Measurements from ENCODE around the gene ZNF787.

DNA sequence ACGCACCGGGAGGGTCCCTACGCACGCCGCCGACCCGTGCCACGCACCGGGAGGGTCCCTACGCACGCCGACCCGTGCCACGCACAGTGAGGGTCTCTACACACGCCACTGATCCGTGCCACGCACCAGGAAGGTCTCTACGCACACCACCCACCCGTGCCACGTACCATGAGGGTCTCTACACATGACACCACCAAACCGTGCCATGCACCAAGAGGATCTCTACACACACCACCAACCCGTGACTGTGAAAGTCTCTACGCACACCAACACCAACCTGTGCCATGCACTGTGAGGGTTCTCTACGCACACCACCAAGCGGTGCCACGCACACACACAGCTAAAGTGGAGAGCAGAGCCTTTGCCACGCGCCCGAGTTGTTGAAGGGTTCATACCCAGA lies 16.7 kb downstream of the ZNF787 start:
- TF ChIP-seq CTCF (conservative IDR thresholded peaks at IDR 0.05; ENCODE audit: low read depth, low read length) (no peak), POLR2A (IDR thresholded peaks at IDR 0.05; ENCODE audit: low read depth, low read length) (no peak), RAD21 (IDR thresholded peaks at IDR 0.05; ENCODE audit: low read length) (no peak), BHLHE40 (IDR thresholded peaks at IDR 0.05; ENCODE audit: low read depth, low read length) (no peak), RFX5 (IDR thresholded peaks at IDR 0.05; ENCODE audit: low read depth, low read length) (no peak), CEBPB (IDR thresholded peaks at IDR 0.05; ENCODE audit: low read depth, low read length) (no peak), SMC3 (IDR thresholded peaks at IDR 0.05; ENCODE audit: low read depth, low read length) (no peak), MAFK (IDR thresholded peaks at IDR 0.05; ENCODE audit: low read depth, low read length) (no peak), CHD1 (IDR thresholded peaks at IDR 0.05; ENCODE audit: low read depth, low read length) (no peak), RCOR1 (IDR thresholded peaks at IDR 0.05; ENCODE audit: insufficient replicate concordance, low read length) (no peak), FOS (IDR thresholded peaks at IDR 0.05; ENCODE audit: low read depth, low read length) (no peak), MXI1 (IDR thresholded peaks at IDR 0.05; ENCODE audit: borderline replicate concordance, low read depth, low read length) (no peak)
- TF ChIP-seq, protein P1, sequence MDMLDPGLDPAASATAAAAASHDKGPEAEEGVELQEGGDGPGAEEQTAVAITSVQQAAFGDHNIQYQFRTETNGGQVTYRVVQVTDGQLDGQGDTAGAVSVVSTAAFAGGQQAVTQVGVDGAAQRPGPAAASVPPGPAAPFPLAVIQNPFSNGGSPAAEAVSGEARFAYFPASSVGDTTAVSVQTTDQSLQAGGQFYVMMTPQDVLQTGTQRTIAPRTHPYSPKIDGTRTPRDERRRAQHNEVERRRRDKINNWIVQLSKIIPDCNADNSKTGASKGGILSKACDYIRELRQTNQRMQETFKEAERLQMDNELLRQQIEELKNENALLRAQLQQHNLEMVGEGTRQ (IDR thresholded peaks at IDR 0.05; ENCODE audit: low read depth, low read length): no peak

All from IMR-90 (cell line).